Caco-2 (cell line): Measurements from ENCODE around the gene MAN2A1. TPM values are rescaled to one million over a fixed set of nuclear protein-coding genes. Genes with fewer than 3 reads are reported as not detected.

Source experiments
- BruUV-seq: library from RNA; stranded (reverse); fragments of 400-500 nt; replicated peaks from 2 replicates; lab custom pipeline; 2021; lab: Mats Ljungman, UMichigan
- CTCF ChIA-PET: fragments of 300-600 bp; sonication (Branson Sonifier 250); formaldehyde crosslinking; loops from one replicate; lab custom pipeline; 2022; ENCODE audit warnings: antibody characterized with exemption; lab: Charles Lee
- POLR2A ChIA-PET: fragments of 300-600 bp; sonication (Branson Sonifier 250); formaldehyde crosslinking; loops from one replicate; lab custom pipeline; 2022; ENCODE audit warnings: antibody characterized with exemption; lab: Charles Lee
- DNase-seq, 2 experiments: peaks; one replicate each; pipeline versions ENCODE4 v3.0.0 to v3.0.0-alpha.2; 2020 to 2022
- H3K27me3 ChIP-seq: replicated peaks from 2 replicates; pipeline ENCODE4 v1.6.0; 2011; ENCODE audit warnings: low read length; ENCODE audit not compliant: control insufficient read depth, insufficient read depth
- H3K36me3 ChIP-seq: 2 replicates; pipeline ENCODE4 v1.5.1; 2011; ENCODE audit warnings: low read length; ENCODE audit not compliant: control insufficient read depth, insufficient read depth
- H3K4me1 ChIP-seq: fragments of 250-450 bp; sonication (Bioruptor Pico); 2 replicates; pipeline ENCODE4 v1.5.1; 2020; ENCODE audit warnings: mild to moderate bottlenecking
- H3K4me3 ChIP-seq: 2 replicates; pipeline ENCODE4 v1.5.1; 2011; ENCODE audit warnings: low read depth, mild to moderate bottlenecking, control low read depth, low read length
- H3K9me3 ChIP-seq: fragments of 250-450 bp; sonication (Bioruptor Pico); 2 replicates; pipeline ENCODE4 v1.5.1; 2020; ENCODE audit warnings: mild to moderate bottlenecking, moderate library complexity
- H3K27ac Mint-ChIP-seq: one replicate; pipeline ENCODE4 v1.8.0; 2022; ENCODE audit warnings: mixed read lengths; ENCODE audit not compliant: unreplicated experiment
- H3K27me3 Mint-ChIP-seq: one replicate; pipeline ENCODE4 v1.8.0; 2022; ENCODE audit warnings: mixed read lengths; ENCODE audit not compliant: insufficient read depth, unreplicated experiment
- H3K36me3 Mint-ChIP-seq: one replicate; pipeline ENCODE4 v1.8.0; 2022; ENCODE audit warnings: mild to moderate bottlenecking, mixed read lengths; ENCODE audit not compliant: insufficient read depth, unreplicated experiment
- H3K4me1 Mint-ChIP-seq: one replicate; pipeline ENCODE4 v1.8.0; 2022; ENCODE audit warnings: low read depth, mixed read lengths; ENCODE audit not compliant: unreplicated experiment
- H3K4me3 Mint-ChIP-seq: one replicate; pipeline ENCODE4 v1.8.0; 2022; ENCODE audit warnings: mild to moderate bottlenecking, moderate library complexity, mixed read lengths; ENCODE audit not compliant: unreplicated experiment
- H3K9me3 Mint-ChIP-seq: one replicate; pipeline ENCODE4 v1.8.0; 2022; ENCODE audit warnings: mixed read lengths; ENCODE audit not compliant: unreplicated experiment
- CTCF ChIP-seq, 2 experiments: fragments of 200-600 bp in 1 of 2; IDR thresholded peaks; 1 replicate in 1 of 2; 2 replicates in 1 of 2; pipeline versions ENCODE4 v1.5.1 to v1.8.0; 2011 to 2022; ENCODE audit warnings: antibody characterized with exemption in 1 of 2, control low read depth in 1 of 2, inconsistent platforms in 1 of 2, low read depth in 1 of 2, low read length in 1 of 2, mild to moderate bottlenecking in 1 of 2, moderate library complexity in 1 of 2; ENCODE audit not compliant: insufficient read depth in 1 of 2, severe bottlenecking in 1 of 2, unreplicated experiment in 1 of 2
- intact Hi-C: fragments of 100-400 bp; cut with micrococcal nuclease; formaldehyde crosslinking; loops from one replicate; pipeline ENCODE4 v1.10.0; 2022; ENCODE audit not compliant: unreplicated experiment
- total RNA-seq: library from RNA; stranded (reverse); gene quantifications from 2 replicates; pipeline ENCODE4 v1.2.3, GENCODE V29; 2022

Gene MAN2A1
- total RNA-seq, 1 experiment from 2014 or later, result 57.3 TPM

- Histone ChIP-seq H3K4me1 (no peaks in the 10 kb centered on the region), H3K36me3 (peaks cover 1% of the 10 kb centered on the region; the same call in 1 of the 2 replicates), H3K4me3 (no peak overlapping the region), H3K9me3 (no peaks in the 10 kb centered on the region), H3K27me3 (no peaks in the 10 kb centered on the region)
- no peak overlapping the region for H3K4me3 Mint-ChIP-seq
- intact Hi-C loops, result no loop called here
- DNase-seq, result no peak
- TF ChIP-seq CTCF (IDR thresholded peaks at IDR 0.05; ENCODE audit: insufficient read depth in 1 of 2, low read depth in 1 of 2, low read length in 1 of 2, severe bottlenecking in 1 of 2, unreplicated experiment in 1 of 2), result no peak
- no peak overlapping the region for H3K27ac Mint-ChIP-seq
- no peaks in the 10 kb centered on the region for H3K27me3 Mint-ChIP-seq
- BruUV-seq, result no TSS peak
- POLR2A ChIA-PET, result no interaction called here
- H3K4me1 Mint-ChIP-seq, result no peaks in the 10 kb centered on the region
- CTCF ChIA-PET, result no interaction called here
- peaks cover 18% of the 10 kb centered on the region for H3K36me3 Mint-ChIP-seq
- no peaks in the 10 kb centered on the region for H3K9me3 Mint-ChIP-seq
These were observed 169.8 kb downstream of the MAN2A1 start for GRCh38 chr5:109859537-109859936.

- H3K4me3 ChIP-seq, result no peak overlapping the region
- H3K9me3 Mint-ChIP-seq, result no peaks in the 10 kb centered on the region
- TF ChIP-seq CTCF (IDR thresholded peaks at IDR 0.05; ENCODE audit: insufficient read depth in 1 of 2, low read depth in 1 of 2, low read length in 1 of 2, severe bottlenecking in 1 of 2, unreplicated experiment in 1 of 2), result no peak
- no peaks in the 10 kb centered on the region for H3K4me1 ChIP-seq
- CTCF ChIA-PET, result no interaction called here
- no peaks in the 10 kb centered on the region for H3K27me3 ChIP-seq
- no peaks in the 10 kb centered on the region for H3K27me3 Mint-ChIP-seq
- intact Hi-C loops, result no loop called here
- no peaks in the 10 kb centered on the region for H3K9me3 ChIP-seq
- H3K36me3 Mint-ChIP-seq, result peaks cover 18% of the 10 kb centered on the region
- BruUV-seq, result no TSS peak
- DNase-seq, result no peak
- no peak overlapping the region for H3K27ac Mint-ChIP-seq
- H3K4me1 Mint-ChIP-seq, result no peaks in the 10 kb centered on the region
- H3K4me3 Mint-ChIP-seq, result no peak overlapping the region
- no peaks in the 10 kb centered on the region; the same call in 1 of the 2 replicates for H3K36me3 ChIP-seq
- POLR2A ChIA-PET, result no interaction called here
These were observed 172.6 kb downstream of the MAN2A1 start for GRCh38 chr5:109862301-109862700.

GRCh38 chr5:109863752-109864151 lies 174.0 kb downstream of the MAN2A1 start:
- H3K9me3 Mint-ChIP-seq, result no peaks in the 10 kb centered on the region
- Histone ChIP-seq H3K9me3 (no peaks in the 10 kb centered on the region), H3K36me3 (no peaks in the 10 kb centered on the region; the same call in 1 of the 2 replicates), H3K4me3 (no peak overlapping the region), H3K27me3 (no peaks in the 10 kb centered on the region), H3K4me1 (no peaks in the 10 kb centered on the region)
- POLR2A ChIA-PET, result no interaction called here
- H3K36me3 Mint-ChIP-seq, result peaks cover 22% of the 10 kb centered on the region
- no TSS peak for BruUV-seq
- DNase-seq, result no peak
- no peaks in the 10 kb centered on the region for H3K4me1 Mint-ChIP-seq
- H3K27ac Mint-ChIP-seq, result no peak overlapping the region
- no peak for TF ChIP-seq CTCF (IDR thresholded peaks at IDR 0.05; ENCODE audit: insufficient read depth in 1 of 2, low read depth in 1 of 2, low read length in 1 of 2, severe bottlenecking in 1 of 2, unreplicated experiment in 1 of 2)
- H3K4me3 Mint-ChIP-seq, result no peak overlapping the region
- H3K27me3 Mint-ChIP-seq, result no peaks in the 10 kb centered on the region
- intact Hi-C loops, result no loop called here
- CTCF ChIA-PET, result no interaction called here
